ENCODE results near the gene DRAM2.

The DRAM2 gene

GRCh38 chr1:111154021-111154999, 14.4 kb upstream of the DRAM2 start:
- TF ChIP-seq NFIC (IDR thresholded peaks at IDR 0.05): no peak
- TF ChIP-seq TEAD4 (IDR thresholded peaks at IDR 0.05): no peak
- TF ChIP-seq MAX (IDR thresholded peaks at IDR 0.05): no peak
- no peak for TF ChIP-seq TCF12 (IDR thresholded peaks at IDR 0.05; ENCODE audit: low read depth)
- TF ChIP-seq FOXM1 (IDR thresholded peaks at IDR 0.05; ENCODE audit: borderline replicate concordance, low read depth): no peak
- no peak for TF ChIP-seq RAD21 (IDR thresholded peaks at IDR 0.05; ENCODE audit: low read depth)
- no peak for TF ChIP-seq REST (IDR thresholded peaks at IDR 0.05; ENCODE audit: low read depth)

GRCh38 chr1:111151838-111152237, 11.9 kb upstream of the DRAM2 start:
- TF ChIP-seq TCF12 (IDR thresholded peaks at IDR 0.05; ENCODE audit: low read depth) (no peak), TAF1 (IDR thresholded peaks at IDR 0.05; ENCODE audit: low read depth) (no peak), EP300 (IDR thresholded peaks at IDR 0.05; ENCODE audit: borderline replicate concordance) (no peak), YY1 (IDR thresholded peaks at IDR 0.05; ENCODE audit: low read depth) (no peak)

GRCh38 chr1:111148376-111148881, 8.5 kb upstream of the DRAM2 start:
- TF ChIP-seq RAD21 (IDR thresholded peaks at IDR 0.05; ENCODE audit: low read depth) (no peak), USF1 (IDR thresholded peaks at IDR 0.05) (no peak), TEAD4 (IDR thresholded peaks at IDR 0.05) (no peak), CEBPB (IDR thresholded peaks at IDR 0.05) (no peak), ZBTB7A (IDR thresholded peaks at IDR 0.05; ENCODE audit: low read depth) (no peak), REST (IDR thresholded peaks at IDR 0.05; ENCODE audit: low read depth) (no peak), NFIC (IDR thresholded peaks at IDR 0.05) (no peak), EP300 (IDR thresholded peaks at IDR 0.05; ENCODE audit: borderline replicate concordance) (no peak), YY1 (IDR thresholded peaks at IDR 0.05; ENCODE audit: low read depth) (no peak), TAF1 (IDR thresholded peaks at IDR 0.05; ENCODE audit: low read depth) (no peak)

GRCh38 chr1:111147948-111148347, 8.1 kb upstream of the DRAM2 start:
- TF ChIP-seq EGR1 (IDR thresholded peaks at IDR 0.05) (no peak), NFIC (IDR thresholded peaks at IDR 0.05) (no peak), YY1 (IDR thresholded peaks at IDR 0.05; ENCODE audit: low read depth) (no peak), RAD21 (IDR thresholded peaks at IDR 0.05; ENCODE audit: low read depth) (no peak), CREB1 (IDR thresholded peaks at IDR 0.05; ENCODE audit: low read depth) (no peak), REST (IDR thresholded peaks at IDR 0.05; ENCODE audit: low read depth) (no peak), MAX (IDR thresholded peaks at IDR 0.05) (no peak), TEAD4 (IDR thresholded peaks at IDR 0.05) (no peak), CEBPB (IDR thresholded peaks at IDR 0.05) (no peak), TAF1 (IDR thresholded peaks at IDR 0.05; ENCODE audit: low read depth) (no peak), EP300 (IDR thresholded peaks at IDR 0.05; ENCODE audit: borderline replicate concordance) (no peak), USF1 (IDR thresholded peaks at IDR 0.05) (no peak)
